Measurements from ENCODE around the gene SEC61A1.

DNA sequence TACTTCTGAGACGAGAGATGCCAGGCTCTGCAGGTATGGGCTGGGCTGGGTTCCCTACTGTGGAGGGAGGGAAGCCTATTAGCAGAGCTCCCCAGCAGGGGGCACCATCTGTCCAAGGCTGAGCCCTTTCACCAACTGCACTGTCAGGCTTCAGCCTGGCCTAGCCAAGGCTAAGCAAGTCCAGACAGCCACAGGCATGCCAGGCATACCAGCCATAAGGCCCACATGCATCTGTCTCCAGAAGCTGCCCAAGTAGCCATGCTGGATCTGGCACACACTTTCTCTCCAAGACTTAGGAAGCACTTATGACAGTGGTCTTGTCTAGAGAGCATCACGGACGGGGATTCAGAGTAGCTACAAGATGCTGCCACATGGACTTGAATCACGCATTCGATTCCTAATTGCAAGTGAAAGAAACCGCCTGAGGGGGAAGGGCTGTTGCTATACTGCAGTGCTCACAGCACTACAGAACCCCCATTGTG is 43.0 kb downstream of the SEC61A1 start:
- TF ChIP-seq, protein P1, sequence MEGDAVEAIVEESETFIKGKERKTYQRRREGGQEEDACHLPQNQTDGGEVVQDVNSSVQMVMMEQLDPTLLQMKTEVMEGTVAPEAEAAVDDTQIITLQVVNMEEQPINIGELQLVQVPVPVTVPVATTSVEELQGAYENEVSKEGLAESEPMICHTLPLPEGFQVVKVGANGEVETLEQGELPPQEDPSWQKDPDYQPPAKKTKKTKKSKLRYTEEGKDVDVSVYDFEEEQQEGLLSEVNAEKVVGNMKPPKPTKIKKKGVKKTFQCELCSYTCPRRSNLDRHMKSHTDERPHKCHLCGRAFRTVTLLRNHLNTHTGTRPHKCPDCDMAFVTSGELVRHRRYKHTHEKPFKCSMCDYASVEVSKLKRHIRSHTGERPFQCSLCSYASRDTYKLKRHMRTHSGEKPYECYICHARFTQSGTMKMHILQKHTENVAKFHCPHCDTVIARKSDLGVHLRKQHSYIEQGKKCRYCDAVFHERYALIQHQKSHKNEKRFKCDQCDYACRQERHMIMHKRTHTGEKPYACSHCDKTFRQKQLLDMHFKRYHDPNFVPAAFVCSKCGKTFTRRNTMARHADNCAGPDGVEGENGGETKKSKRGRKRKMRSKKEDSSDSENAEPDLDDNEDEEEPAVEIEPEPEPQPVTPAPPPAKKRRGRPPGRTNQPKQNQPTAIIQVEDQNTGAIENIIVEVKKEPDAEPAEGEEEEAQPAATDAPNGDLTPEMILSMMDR (IDR thresholded peaks at IDR 0.05) = peak; percentile 49 to 86 (median 76)
- TF ChIP-seq POLR2A (IDR thresholded peaks at IDR 0.05) = no peak
